ENCODE measurements around the gene GRPR.
"Not testable (repeated sequence)": the region's sequence is repeated elsewhere in the genome, so short reads cannot be mapped to it uniquely, and the experiment has no call there.

GRPR gene

GRCh38 chrX:16171039-16171438 is 47.7 kb downstream of the GRPR start:
- TF ChIP-seq CTCF (conservative IDR thresholded peaks at IDR 0.05; ENCODE audit: low read depth, low read length) = no peak
- no peak for DNase-seq (ENCODE audit: low read depth)
- no peak overlapping the region for H3K4me3 ChIP-seq (ENCODE audit: low read depth, low read length)

GRCh38 chrX:16171944-16172343 is 48.6 kb downstream of the GRPR start:
- no peak for TF ChIP-seq CTCF (conservative IDR thresholded peaks at IDR 0.05; ENCODE audit: low read depth, low read length)
- H3K4me3 ChIP-seq (ENCODE audit: low read depth, low read length) = no peak overlapping the region
- DNase-seq (ENCODE audit: low read depth) = no peak

- TF ChIP-seq CTCF (conservative IDR thresholded peaks at IDR 0.05; ENCODE audit: low read depth, low read length) = no peak
- H3K4me3 ChIP-seq (ENCODE audit: low read depth, low read length) = no peak overlapping the region
- DNase-seq (ENCODE audit: low read depth) = no peak
Observed at GRCh38 chrX:16172391-16172790, 49.0 kb downstream of the GRPR start.

DNA sequence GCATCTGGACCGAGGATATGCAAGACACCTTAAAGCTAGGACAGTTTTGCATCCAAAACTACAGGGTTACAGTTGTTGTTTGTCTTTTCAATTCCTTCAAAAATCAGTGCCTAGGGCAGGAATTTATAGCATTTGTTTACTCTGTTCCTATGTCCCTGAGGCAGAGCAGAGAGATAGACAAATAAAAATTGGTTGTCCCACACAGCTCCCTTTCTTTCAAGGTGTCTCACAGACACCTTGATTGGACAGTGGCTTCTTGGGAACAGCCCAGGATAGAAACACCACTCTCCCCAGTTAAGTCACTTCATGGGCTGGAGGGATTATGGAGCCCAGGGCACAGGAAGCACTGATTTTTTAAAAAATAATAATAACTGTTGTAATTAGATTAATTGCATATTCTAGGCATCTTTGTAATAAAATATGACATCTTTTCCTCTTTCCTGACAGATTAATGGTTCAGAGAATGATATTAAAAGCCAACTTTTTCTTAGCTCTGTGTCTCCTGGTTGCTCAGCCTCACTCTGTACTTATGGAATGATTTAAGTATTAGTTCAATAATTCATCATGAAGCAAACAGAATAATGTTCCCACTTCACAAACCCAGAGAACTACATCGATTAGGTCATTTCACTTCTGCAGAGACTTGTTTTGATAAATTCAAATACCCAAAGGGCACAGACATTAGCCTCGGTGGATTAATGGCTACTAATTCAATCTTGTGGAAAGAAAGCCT is 52.1 kb downstream of the GRPR start:
- no peak for DNase-seq (ENCODE audit: low read depth)
- TF ChIP-seq CTCF (conservative IDR thresholded peaks at IDR 0.05; ENCODE audit: low read depth, low read length) = no peak
- H3K4me3 ChIP-seq (ENCODE audit: low read depth, low read length) = no peak overlapping the region

DNA sequence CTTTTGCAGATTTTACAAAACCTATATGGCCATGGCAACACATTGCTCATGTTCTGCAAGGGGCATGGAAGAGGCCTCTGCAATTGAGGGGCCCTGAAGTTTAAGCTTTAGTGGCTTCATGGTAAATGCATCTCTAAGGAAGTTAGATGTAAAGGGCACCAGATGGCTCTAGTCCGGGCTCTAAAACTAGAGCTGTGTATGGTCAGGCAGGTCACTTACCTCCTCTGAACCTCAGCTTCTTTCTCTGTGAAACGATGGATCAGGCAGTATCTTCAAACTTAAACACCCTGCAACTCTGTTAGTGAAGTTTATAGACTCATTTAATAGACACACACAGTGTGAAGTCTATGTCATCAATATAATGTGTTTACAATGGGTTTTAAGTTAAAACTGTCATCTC is 53.9 kb downstream of the GRPR start:
- no peak for DNase-seq (ENCODE audit: low read depth)
- no peak for TF ChIP-seq CTCF (conservative IDR thresholded peaks at IDR 0.05; ENCODE audit: low read depth, low read length)
- H3K4me3 ChIP-seq (ENCODE audit: low read depth, low read length) = no peak overlapping the region

- DNase-seq (ENCODE audit: low read depth) = not testable (repeated sequence)
Observed at GRCh38 chrX:16183843-16184242, 60.5 kb downstream of the GRPR start.

GRCh38 chrX:16185725-16186136 is 62.4 kb downstream of the GRPR start:
- TF ChIP-seq CTCF (conservative IDR thresholded peaks at IDR 0.05; ENCODE audit: low read depth, low read length) = no peak
- peak; percentile 70 for DNase-seq (ENCODE audit: low read depth)

More at GRCh38 chrX:16183843-16184242, 60.5 kb downstream of the GRPR start:
- H3K4me3 ChIP-seq (ENCODE audit: low read depth, low read length) = not testable (repeated sequence)

More at GRCh38 chrX:16185725-16186136, 62.4 kb downstream of the GRPR start:
- no peak overlapping the region for H3K4me3 ChIP-seq (ENCODE audit: low read depth, low read length)
